IPS-NIHi7 (cell line): Measurements from ENCODE around the gene RNU11.
"Not testable (repeated sequence)": the region's sequence is repeated elsewhere in the genome, so short reads cannot be mapped to it uniquely, and the experiment has no call there.

Experiments used
- DNase-seq: peaks from one replicate; pipeline ENCODE4 v3.0.0; 2012; ENCODE audit warnings: mixed read lengths; ENCODE audit errors: extremely low spot score

The RNU11 gene

GRCh38 chr1:28663871-28664470 lies 15.6 kb downstream of the RNU11 start:
- no peak for DNase-seq

GRCh38 chr1:28666806-28667205 lies 18.4 kb downstream of the RNU11 start:
- DNase-seq: no peak

- DNase-seq: peak; percentile 97
Measured at GRCh38 chr1:28668191-28668955, 20.0 kb downstream of the RNU11 start, which contains the start of gene GMEB1. TSS of gene GMEB1 (plus strand) at chr1:28668784. CDS start at chr1:28683613, 14,829 bp downstream.

GRCh38 chr1:28668956-28669723 lies 20.7 kb downstream of the RNU11 start:
- DNase-seq: no peak

GRCh38 chr1:28671254-28671780 lies 22.9 kb downstream of the RNU11 start:
- DNase-seq: no peak

GRCh38 chr1:28672971-28673370 lies 24.6 kb downstream of the RNU11 start:
- DNase-seq: not testable (repeated sequence)

GRCh38 chr1:28675924-28676257 lies 27.5 kb downstream of the RNU11 start:
- DNase-seq: no peak

GRCh38 chr1:28680151-28680550 lies 31.8 kb downstream of the RNU11 start:
- no peak for DNase-seq

- no peak for DNase-seq
Measured at GRCh38 chr1:28682840-28683239, 34.4 kb downstream of the RNU11 start.

GRCh38 chr1:28684937-28685336 lies 36.5 kb downstream of the RNU11 start:
- no peak for DNase-seq

- not testable (repeated sequence) for DNase-seq
Measured at GRCh38 chr1:28691627-28692026, 43.2 kb downstream of the RNU11 start.
